ENCODE results near the gene DFFB.

The DFFB gene

GRCh38 chr1:3834701-3835100 lies 22.6 kb upstream of the DFFB start:
- DNase-seq: no peak

- DNase-seq: no peak
Measured at GRCh38 chr1:3836421-3836820, 20.9 kb upstream of the DFFB start.

- no peak for DNase-seq
Measured at GRCh38 chr1:3837200-3837599, 20.1 kb upstream of the DFFB start.

- no peak for DNase-seq
Measured at GRCh38 chr1:3837685-3838084, 19.6 kb upstream of the DFFB start.

GRCh38 chr1:3838788-3839187 lies 18.5 kb upstream of the DFFB start:
- DNase-seq: no peak

- DNase-seq: no peak
Measured at GRCh38 chr1:3841491-3841890, 15.8 kb upstream of the DFFB start.

GRCh38 chr1:3842912-3843311 lies 14.4 kb upstream of the DFFB start:
- no peak for DNase-seq

- DNase-seq: no peak
Measured at GRCh38 chr1:3846541-3846940, 10.7 kb upstream of the DFFB start.

GRCh38 chr1:3847081-3847480 lies 10.2 kb upstream of the DFFB start:
- DNase-seq: no peak

- DNase-seq: no peak
Measured at GRCh38 chr1:3850857-3851256, 6.4 kb upstream of the DFFB start.

GRCh38 chr1:3851292-3851691 lies 6.0 kb upstream of the DFFB start:
- DNase-seq: no peak

GRCh38 chr1:3852091-3852490 lies 5.2 kb upstream of the DFFB start:
- DNase-seq: no peak

GRCh38 chr1:3852711-3853485 lies 4.4 kb upstream of the DFFB start:
- DNase-seq: no peak

- no peak for DNase-seq
Measured at GRCh38 chr1:3857791-3858129, 484 bp downstream of the DFFB start.

- no peak for DNase-seq
Measured at GRCh38 chr1:3858231-3858981, 1.1 kb downstream of the DFFB start.

GRCh38 chr1:3863231-3863935 lies 6.1 kb downstream of the DFFB start:
- no peak for DNase-seq

GRCh38 chr1:3864884-3865283 lies 7.6 kb downstream of the DFFB start:
- DNase-seq: no peak

GRCh38 chr1:3865606-3866160 lies 8.4 kb downstream of the DFFB start:
- DNase-seq: no peak

GRCh38 chr1:3868464-3869006 lies 11.3 kb downstream of the DFFB start:
- DNase-seq: no peak

- no peak for DNase-seq
Measured at GRCh38 chr1:3869751-3870301, 12.6 kb downstream of the DFFB start.

- no peak for DNase-seq
Measured at GRCh38 chr1:3871451-3871805, 14.2 kb downstream of the DFFB start.

GRCh38 chr1:3872546-3872945 lies 15.3 kb downstream of the DFFB start:
- no peak for DNase-seq

GRCh38 chr1:3874736-3875135 lies 17.5 kb downstream of the DFFB start:
- DNase-seq: no peak

All from stimulated activated CD4-positive, alpha-beta T cell treated with anti-CD3 and anti-CD28 coated beads, Interleukin-12 subunit alpha, Interleukin-12 subunit beta, amount 100 ng/mL, for 4 hours (primary cell).